ENCODE results near the gene BEST1.
A peak's percentile ranks its signal among the peaks of the same experiment; 100 is the strongest.
"Not testable (repeated sequence)": the region's sequence is repeated elsewhere in the genome, so short reads cannot be mapped to it uniquely, and the experiment has no call there.

BEST1 gene

GRCh38 chr11:61964666-61965271, 14.6 kb downstream of the BEST1 start:
- DNase-seq: not testable (repeated sequence)

- no peak for DNase-seq
Measured at GRCh38 chr11:61966734-61967115, 16.6 kb downstream of the BEST1 start.

GRCh38 chr11:61967116-61967923, 17.2 kb downstream of the BEST1 start, which contains the start of gene FTH1:
Gene FTH1, minus strand, starts transcription at chr11:61967634. Its CDS starts 209 bp downstream, at chr11:61967425.
- DNase-seq: peak; percentile 92

- DNase-seq: peak; percentile 58
Measured at GRCh38 chr11:61967924-61968757, 18.0 kb downstream of the BEST1 start.

- DNase-seq: no peak
Measured at GRCh38 chr11:61968758-61969390, 18.7 kb downstream of the BEST1 start.

GRCh38 chr11:61969391-61969758, 19.2 kb downstream of the BEST1 start:
- no peak for DNase-seq

- no peak for DNase-seq
Measured at GRCh38 chr11:61969838-61970662, 19.9 kb downstream of the BEST1 start.

- DNase-seq: peak; percentile 55
Measured at GRCh38 chr11:61971248-61972111, 21.3 kb downstream of the BEST1 start.

- no peak for DNase-seq
Measured at GRCh38 chr11:61972112-61972671, 22.0 kb downstream of the BEST1 start.

- DNase-seq: peak; percentile 21
Measured at GRCh38 chr11:61972672-61973475, 22.7 kb downstream of the BEST1 start.

- no peak for DNase-seq
Measured at GRCh38 chr11:61973476-61974162, 23.5 kb downstream of the BEST1 start.

GRCh38 chr11:61974766-61975631, 24.8 kb downstream of the BEST1 start:
- no peak for DNase-seq

- no peak for DNase-seq
Measured at GRCh38 chr11:61975638-61976419, 25.7 kb downstream of the BEST1 start.

GRCh38 chr11:61976420-61976800, 26.3 kb downstream of the BEST1 start:
- DNase-seq: no peak

- DNase-seq: no peak
Measured at GRCh38 chr11:61976813-61977475, 26.8 kb downstream of the BEST1 start.

- no peak for DNase-seq
Measured at GRCh38 chr11:61978703-61979661, 28.8 kb downstream of the BEST1 start.
